GM18519 (cell line): ENCODE data around the gene LRRC74B.
A peak's percentile ranks its signal among the peaks of the same experiment; 100 is the strongest.
"Not testable (repeated sequence)": the region's sequence is repeated elsewhere in the genome, so short reads cannot be mapped to it uniquely, and the experiment has no call there.

Experiments
- ATAC-seq: cut with Tn5 transposase; IDR thresholded peaks from one replicate; pipeline ENCODE4 v1.9.1; 2021; ENCODE audit warnings: mild to moderate bottlenecking, moderate library complexity; ENCODE audit not compliant: unreplicated experiment, low FRiP score

LRRC74B gene, protein sequence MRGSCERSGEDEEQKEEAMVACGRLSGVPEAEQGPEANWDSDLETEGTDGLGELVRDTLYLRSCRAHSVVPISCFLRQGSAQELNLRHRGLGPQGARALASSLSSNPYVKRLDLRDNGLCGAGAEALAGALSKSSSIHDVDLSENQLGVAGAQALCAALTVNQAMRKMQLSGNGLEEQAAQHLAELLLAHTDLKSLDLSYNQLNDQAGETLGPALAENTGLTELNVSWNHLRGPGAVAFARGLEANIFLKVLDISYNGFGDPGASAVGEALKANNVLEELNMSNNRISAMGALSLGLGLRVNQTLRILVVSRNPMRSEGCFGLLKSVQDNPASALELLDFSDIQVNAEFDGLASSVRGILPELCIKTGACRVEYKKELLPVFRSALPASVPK

DNA sequence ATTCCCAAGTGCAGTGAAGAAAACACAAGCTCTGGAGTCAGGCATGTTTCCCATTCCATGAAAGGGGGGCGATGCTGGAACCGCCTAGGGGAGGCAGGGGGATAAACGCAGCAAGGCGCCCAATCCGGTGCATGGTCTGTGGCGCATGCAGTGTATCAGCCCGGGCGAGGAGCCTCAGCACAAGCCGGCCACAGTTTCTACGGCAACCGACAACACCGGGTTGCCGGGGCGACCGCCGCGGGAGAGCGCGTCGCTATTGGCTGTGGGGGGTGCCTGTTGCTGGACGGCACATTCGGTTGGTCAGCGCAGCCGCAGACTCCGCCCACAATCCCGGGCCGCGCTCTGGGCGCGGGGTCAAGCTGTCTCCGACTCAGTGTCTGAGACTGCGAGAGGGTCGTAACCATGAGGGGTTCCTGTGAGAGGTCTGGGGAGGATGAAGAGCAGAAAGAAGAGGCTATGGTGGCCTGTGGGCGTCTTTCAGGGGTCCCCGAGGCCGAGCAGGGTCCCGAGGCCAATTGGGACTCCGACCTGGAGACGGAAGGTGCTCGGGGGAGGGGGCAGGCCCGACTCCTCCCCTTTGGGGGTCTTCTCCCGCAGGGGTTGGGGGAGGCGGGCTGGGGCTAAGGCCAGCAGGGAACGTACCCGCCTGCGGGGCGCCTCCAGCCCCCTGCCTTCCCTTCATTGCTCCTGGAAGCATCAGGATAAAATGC is at the start of gene LRRC74B:
Gene LRRC74B (plus strand): TSS at position 362 of the 710 bp plus-strand sequence. CDS start 41 bp downstream, at position 403.
- ATAC-seq = no peak

DNA sequence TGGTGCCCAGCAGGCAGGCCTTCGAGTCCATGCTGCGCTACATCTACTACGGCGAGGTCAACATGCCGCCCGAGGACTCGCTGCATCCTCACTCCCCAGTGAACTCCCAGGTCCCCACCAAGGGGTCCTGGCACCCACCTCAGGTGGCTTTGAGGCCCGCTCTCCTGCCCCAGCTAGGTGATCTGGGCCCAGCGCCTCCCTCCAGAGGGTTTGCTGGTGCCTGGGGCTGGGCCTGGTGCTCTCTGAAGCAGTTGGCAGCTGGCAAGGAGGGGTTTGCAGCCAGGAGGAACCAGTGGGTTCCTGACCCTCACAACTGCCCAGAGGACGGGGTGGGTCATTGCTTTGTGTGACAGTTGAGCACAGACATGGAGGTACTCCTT is 49.7 kb upstream of the LRRC74B start:
- no peak for ATAC-seq

GRCh38 chr22:20996598-20997535 is 48.9 kb upstream of the LRRC74B start:
- no peak for ATAC-seq

DNA sequence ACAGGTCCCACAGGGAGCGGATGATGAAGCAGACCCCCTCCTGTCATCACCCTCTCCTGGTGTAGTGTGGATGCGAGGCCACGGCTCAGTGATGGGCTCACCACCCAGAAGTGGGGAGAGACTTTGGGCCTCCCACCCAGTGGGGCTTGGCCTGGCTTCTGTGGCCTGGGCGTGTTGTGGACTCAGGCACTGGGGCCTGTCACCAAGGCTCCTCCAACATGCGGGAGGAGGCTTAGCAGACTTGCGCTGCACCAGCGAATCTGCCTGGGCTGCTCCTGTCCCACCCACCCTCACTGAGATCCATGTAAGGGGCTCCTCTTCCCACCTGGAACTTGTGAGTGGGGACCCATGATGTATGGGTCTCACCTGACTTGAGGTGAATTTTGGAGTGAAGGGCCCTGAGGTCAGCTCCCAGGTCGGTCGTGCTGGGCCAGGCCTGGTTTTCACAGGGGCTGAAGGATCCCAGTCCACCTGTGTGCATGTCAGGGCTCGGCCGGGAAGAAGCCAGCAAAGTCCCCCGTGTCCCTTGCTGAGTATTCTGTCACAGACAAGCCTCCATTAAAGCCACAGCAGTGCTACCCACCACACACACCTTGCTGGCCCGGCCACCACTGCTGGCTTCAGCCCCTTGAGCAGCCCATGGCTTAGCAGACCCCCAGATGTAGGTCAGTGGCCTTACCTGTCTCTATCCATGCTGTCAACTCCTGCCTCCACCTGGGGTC is 48.0 kb upstream of the LRRC74B start:
- ATAC-seq = no peak

- no peak for ATAC-seq
Measured at GRCh38 chr22:20998411-20999336, 47.1 kb upstream of the LRRC74B start.

DNA sequence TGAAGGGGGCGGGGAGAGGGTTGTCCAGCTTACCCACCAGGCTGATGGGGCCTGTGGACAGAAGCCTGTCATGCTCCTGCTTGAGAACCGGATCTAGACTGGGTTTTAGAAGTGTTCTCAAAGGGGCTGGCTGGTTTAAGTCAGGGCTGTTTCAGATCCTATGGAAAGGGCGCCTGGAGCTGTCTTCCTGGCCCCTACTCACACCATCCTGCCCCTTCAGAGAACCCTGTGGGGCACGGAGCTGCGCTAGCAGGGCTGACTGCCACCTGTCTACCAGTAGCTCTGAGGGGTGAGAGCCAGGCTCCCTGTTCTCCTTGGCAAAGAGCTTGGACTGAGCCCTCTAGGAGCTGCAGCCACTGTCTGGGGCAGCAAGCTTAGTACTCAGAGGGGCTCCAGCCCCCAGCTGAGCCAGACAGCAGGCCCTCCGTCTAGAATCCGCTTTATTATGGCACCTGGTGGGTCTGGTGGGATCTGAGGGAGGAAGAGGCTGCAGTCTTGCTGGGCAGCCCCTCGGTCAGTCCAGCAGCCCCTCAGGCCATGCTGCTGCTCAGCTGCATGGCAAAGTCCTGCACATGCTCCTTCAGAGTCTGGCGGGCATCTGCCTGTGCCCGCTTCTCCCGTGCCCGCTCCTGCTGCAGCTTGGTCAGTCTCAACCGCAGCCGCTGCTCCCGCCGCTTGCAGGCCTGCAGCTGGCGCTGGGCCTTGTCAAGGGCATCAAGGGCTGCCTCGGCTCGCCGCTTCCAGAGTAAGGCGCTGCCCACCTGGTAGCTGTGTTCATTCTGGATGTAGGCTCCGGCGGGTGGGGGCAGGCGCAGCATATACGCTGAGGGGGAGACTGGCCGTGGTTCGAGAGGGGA is 46.2 kb upstream of the LRRC74B start:
- no peak for ATAC-seq

GRCh38 chr22:21000207-21000986 is 45.3 kb upstream of the LRRC74B start:
- ATAC-seq = no peak

DNA sequence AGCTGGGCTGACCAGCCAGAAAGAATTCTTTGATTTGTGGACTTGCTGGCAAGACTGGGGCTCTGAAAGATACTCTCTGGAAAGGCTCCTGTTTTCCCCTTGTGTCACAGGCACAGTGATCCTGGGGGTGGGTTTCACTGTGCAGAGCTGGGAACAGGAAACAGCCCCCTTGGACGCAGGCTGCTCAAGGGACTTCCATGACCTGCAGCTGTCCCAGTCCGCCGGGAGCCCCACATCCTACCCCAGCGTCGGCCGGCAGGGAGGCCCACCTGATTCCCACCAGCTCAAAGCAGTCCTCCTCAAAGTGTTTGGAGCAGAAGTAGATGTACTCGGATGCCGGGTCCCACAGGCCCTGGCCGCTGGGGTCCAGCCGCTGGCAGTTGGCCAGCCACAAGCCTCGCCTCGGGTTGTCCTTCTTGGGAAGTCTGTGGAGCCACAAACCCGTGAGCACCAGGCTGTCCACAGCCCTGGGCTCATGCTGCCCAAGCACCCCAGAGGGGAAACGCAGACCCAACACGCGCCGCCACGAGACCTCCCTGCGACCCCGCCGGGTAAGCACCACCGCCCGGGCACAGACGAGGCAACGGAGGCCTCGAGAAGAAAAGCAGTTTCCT is 44.7 kb upstream of the LRRC74B start:
- no peak for ATAC-seq

DNA sequence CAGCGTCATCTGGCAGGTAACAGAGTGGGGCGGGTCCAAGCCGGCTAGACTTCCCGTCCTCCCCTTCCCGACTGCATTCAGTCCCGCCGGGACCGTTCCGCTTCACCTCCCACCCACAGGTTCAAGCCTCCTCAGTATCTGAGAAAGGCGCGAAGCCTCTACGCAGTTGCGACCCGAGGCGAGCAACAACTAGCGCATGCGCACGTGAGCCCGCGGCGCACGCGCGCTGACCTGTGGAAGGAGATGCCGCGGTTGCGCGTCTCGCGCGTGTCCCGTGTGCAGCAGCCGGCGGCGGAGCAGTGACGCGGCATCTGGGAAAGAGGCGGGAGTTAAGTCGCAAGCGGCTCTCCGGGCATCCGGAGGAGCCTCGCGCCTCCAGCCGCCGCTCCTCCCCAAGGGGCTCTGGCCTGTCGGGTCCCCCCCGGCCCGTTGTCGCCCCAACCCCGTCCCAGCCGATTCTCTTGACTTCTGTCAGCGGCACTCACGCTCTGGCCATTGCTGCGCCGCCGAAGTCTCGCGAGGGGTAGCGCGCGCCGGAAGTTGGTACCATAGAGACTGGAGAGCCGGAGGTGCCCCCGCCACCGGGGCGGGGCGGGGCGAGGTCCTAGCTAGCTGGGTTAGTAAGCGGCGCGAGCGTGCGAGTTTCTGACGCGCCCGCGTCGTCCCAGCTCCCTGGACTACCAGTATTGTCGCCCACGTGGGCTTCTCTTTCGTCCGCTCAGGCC is 44.0 kb upstream of the LRRC74B start, which contains the start of gene THAP7:
Gene THAP7 (minus strand): TSS at position 518 of the 725 bp plus-strand sequence. CDS start 207 bp downstream, at position 311.
- ATAC-seq = peak; percentile 60

GRCh38 chr22:21003782-21004181 is 42.0 kb upstream of the LRRC74B start:
- ATAC-seq = no peak

DNA sequence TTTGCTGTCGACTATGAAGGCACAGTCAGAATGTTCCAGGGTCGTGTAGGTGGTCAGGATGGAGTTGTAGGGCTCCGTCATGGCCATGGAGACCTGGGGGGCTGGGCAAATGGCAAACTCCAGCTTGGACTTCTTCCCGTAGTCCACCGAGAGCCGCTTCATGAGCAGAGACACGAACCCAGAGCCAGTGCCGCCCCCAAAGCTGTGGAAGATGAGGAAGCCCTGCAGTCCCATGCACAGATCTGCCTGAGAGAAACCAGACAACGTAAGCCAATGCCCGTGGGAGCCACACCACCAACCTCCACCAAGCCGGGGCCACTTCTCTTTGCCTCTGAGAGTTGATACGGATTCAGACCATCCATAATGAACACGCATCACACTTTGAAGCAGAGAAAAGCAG is 36.5 kb upstream of the LRRC74B start:
- ATAC-seq = not testable (repeated sequence)

- no peak for ATAC-seq
Measured at GRCh38 chr22:21009638-21010425, 35.9 kb upstream of the LRRC74B start.

GRCh38 chr22:21010426-21011113 is 35.2 kb upstream of the LRRC74B start:
- no peak for ATAC-seq

- no peak for ATAC-seq
Measured at GRCh38 chr22:21012446-21013407, 33.0 kb upstream of the LRRC74B start.
